GM21526 (cell line): ENCODE data around the gene SMYD3.
"Not testable (repeated sequence)": the region's sequence is repeated elsewhere in the genome, so short reads cannot be mapped to it uniquely, and the experiment has no call there.

Experiments
- ATAC-seq: cut with Tn5 transposase; IDR thresholded peaks from one replicate; pipeline ENCODE4 v1.9.1; 2021; ENCODE audit warnings: moderate library complexity; ENCODE audit not compliant: unreplicated experiment, low FRiP score

SMYD3 gene

DNA sequence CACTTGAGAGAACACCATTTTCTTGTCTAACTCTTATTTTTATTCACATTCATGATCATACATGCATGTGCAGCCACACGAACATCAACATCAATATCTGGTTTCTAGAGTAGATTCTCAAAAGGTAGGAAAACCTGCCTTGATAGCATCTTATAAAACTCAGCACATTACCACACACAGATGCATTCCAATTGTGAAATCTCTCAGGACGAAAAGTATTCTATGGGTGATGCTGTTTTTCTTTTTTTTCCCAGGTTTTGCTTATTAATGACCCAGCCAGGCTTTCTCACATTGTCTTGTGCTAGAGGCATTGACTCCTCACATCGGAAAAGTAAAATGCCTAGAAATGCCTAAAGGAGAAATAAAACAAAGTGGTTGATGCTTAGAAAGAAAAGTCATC, 789.5 kb downstream of the SMYD3 start:
- no peak for ATAC-seq

DNA sequence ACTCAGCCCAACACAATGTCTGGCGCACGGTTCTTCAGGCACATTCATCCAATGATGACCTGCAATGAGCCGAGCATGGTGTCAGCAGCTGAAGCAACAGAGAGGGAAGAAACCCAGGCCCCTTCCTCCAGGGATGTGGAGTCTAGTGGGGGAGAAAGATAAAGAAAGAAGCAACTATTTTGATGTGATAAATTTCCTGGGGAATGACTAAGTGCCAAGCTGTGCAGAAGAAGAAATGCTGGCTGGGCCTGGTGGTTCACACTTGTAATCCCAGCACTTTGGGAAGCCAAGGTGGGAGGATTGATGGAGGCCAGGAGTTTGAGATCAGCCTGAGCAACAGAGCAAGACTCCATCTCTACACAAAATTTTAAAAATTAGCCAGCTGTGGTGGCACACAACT, 790.5 kb downstream of the SMYD3 start:
- no peak for ATAC-seq

DNA sequence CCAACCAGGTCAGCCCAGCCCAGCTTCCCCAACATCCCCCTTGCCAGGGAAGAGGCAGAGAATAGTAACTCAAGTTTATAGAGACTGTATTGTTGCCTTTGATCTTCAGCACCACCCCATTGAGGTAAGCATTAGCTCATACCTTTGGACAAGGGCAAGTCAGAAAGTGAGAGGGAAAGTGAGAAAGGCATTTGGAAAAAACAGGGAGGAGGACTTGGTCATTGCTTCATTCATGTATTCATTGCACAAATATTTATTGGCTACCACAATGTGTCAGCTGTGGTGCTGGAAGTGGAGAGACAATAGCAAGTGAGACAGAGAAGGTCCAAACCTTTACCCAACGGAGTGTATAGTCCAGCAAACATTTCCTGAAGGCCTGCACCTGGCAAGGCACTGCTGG, 791.1 kb downstream of the SMYD3 start:
- no peak for ATAC-seq

DNA sequence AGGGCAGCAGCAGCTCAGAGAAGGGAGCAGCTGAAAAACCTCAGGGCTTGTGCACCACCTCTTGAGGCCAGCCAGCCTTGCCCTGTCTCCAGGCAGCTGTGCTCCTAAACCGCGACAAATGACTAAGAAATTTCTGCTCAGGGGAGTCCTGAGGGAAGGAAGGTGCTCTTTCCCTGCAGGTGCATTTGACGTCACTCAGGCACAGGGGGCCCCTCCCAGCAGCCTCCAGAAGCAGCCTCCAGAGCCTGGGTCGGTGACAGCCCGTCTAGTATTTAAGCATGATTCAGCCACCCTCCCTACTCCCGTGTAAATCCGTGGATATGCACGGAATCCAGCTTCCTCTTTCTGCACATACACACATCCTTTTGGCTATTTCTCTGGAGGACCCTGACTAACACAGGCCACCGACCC, 791.8 kb downstream of the SMYD3 start:
- no peak for ATAC-seq

DNA sequence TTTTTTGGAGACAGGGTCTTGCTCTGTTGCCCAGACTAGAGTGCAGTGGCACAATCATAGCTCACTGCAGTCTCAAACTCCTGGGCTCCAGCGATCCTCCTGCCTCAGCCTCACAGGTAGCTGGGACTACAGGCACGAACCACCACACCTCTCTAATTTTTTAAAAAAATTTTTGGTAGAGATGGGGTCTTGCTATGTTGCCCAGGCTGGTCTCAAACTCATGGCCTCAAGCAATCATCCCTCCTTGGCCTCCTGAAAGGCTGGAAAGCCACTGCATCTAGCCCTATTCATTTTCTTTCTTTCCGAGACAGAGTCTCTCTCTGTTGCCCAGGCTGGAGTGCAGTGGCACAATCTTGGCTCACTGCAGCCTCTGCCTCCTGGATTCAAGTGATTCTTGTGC, 793.1 kb downstream of the SMYD3 start:
- not testable (repeated sequence) for ATAC-seq

DNA sequence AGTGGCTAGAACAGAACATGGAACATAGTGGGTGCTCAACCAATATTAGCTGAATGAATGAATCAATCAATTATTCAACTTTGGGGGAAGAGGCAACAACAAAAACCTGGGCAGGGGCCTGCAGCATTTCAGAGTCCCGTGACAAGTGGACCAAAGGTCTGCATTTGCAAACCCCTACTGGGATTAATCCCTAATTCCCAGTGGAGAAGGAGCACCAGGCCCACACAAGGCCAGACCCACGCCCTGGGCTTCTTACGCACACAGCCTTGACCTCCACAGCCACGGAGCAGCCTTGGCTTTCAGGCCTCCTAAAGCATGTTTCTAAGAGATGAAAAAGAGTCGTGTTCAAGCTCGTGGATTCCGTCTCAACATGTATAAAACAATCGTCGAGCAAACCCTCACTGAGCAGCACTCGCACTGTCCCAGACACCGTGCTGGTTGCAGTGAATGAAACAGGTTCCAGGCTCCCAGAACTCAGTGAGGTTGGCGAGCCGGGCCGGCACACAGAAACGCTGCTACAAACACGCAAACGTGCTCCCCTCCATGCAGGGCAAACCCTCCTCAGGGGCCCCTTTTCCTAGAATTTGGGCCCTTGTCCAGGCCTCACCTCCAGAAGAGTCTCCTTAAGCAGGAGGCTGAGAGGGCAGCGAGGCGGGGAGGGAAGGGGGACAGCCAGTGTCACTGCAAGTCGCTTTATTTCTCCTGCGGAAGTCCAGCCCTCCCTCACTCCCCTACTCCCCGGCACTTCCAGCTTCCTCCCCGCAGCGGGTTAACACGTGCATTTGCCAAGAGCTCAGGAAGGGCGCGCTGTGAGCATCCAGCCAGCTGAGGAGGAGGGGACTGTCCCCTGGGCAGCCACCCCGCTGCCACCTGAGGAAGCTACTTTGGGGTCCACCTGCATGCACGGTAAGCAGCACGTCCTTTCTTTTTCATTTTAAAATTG, 795.8 kb downstream of the SMYD3 start:
- no peak for ATAC-seq

DNA sequence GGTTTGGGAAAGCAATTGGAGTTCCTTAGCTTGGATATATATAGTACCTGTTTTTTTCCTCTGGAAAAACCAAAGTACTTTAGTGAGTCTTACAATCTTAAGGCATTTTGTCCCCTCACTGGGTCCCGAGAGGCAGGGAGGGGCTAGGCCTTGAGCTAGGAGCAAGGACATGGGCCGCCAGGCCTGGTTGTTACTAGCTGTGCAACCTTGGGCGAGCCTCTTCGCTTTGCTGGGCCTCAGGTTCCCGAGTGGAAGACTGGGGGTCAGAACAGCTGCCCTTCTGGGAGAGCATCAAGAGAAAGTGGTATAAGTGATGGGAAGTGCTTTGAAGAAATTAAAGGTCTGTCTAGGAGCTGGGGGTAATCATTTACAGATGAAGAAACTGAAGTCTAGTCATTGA, 799.1 kb downstream of the SMYD3 start:
- no peak for ATAC-seq

DNA sequence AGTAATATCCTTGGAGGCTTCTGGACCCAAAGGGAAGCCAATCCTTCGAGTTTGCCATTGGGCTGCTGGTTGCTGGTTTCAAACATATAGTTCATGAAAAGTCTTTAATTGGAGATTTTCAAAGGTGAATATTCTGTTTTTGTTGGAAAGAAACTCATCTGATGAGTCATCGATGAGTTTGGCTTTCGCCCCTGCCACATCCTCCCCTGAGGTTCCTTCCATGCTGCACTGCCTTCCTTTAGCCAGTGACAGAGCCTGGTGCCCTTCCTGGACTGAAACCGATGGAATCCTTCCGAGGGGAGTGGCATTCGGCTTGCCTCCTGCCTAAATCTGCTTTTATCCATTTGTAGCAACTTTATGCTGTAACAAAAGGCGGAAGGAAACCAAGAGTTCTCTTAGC, 802.3 kb downstream of the SMYD3 start:
- ATAC-seq, result no peak

DNA sequence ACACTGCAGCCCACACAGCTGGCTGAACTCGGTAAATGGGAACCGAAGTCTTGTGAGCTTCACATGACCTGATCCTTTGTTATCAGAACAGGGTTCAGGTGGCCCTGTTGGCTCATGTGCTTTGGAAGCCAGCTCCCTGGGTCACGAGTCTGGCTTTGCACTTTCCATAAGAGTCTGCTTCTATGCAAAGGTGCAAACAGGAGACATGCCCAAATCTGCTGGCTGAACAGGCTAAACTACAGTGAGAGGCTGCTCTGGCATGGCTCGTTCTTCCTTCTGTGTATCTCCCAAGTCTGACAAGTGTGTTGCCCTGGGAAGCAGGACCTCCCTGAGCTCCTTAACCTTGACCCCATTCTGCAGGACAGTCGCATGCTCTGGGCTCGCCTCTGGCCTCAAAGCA, 802.7 kb downstream of the SMYD3 start:
- ATAC-seq, result no peak

DNA sequence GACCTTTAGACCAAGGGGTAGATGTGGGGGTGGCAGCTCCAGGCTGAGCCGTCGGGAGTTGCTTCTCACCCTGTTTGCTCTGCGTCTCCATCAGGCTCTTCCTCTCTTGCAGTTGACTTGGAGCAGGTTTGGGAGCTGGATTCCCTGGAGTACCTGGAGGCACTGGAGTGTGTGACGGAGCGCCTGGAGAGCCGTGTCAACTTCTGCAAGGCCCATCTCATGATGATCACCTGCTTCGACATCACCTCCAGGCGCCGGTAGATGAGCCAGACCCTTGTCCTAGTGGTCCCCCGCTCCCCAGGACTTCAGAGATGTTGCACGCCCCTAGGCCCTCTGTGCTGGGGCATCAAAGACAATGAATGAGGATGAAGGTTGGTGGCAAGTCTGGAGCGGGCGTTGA, 804.7 kb downstream of the SMYD3 start:
- ATAC-seq, result no peak

DNA sequence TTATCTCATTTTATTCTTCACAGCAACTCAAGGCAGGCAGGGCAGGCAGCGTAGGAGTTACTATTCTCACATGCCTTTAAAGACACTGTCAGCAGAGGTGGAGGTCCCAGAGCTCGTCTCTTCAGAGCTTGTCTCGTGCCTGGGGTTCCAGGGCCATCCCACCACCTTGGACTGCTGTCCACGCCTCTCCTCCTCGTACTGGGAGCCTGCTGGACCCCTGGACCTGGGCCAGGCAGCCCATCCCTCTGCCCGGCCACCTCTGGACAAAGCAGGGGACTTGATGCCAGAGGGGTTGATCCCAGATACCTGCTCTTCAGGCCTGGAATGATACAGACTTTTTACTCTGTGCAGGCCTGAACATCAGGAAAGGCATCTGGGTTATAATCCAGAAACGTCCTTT, 805.4 kb downstream of the SMYD3 start:
- ATAC-seq, result no peak

DNA sequence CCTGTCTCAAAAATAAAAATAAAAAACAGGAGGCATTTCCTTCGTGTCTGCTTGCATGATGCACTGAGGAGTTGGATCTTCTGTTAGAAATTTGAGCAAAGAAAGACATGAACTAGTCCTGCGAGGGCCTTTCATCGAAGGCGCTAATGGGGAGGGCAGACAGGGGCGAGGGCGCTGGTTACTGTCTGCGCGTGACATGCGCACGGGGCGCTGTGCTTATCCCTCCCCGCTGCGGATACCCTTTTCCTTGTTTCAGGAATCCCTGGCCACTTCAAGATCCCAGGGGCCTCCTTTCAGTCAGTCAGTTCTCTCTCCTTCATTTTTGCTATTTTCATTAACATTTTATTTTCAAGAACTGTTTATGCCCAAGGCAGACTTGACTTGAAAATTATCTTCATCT, 806.4 kb downstream of the SMYD3 start:
- no peak for ATAC-seq
